Keratinocyte (primary cell): Measurements from ENCODE around the gene LPXN.

Experiments
- EZH2 ChIP-seq: IDR thresholded peaks from one replicate; pipeline ENCODE4 v1.6.1; 2012; ENCODE audit warnings: inconsistent platforms, mild to moderate bottlenecking, low read length, moderate library complexity
- TF ChIP-seq, protein P1 (sequence below), 3 experiments: IDR thresholded peaks in 1 of 3; conservative IDR thresholded peaks in 1 of 3; optimal IDR thresholded peaks in 1 of 3; 2 replicates in 2 of 3; 3 replicates in 1 of 3; pipeline versions ENCODE3 to v1.5.1; 2011; ENCODE audit warnings: low read length in 3 of 3, mild to moderate bottlenecking in 3 of 3, moderate library complexity in 2 of 3, control low read depth in 1 of 3, inconsistent platforms in 1 of 3; ENCODE audit not compliant: insufficient read depth in 2 of 3; ENCODE audit errors: extremely low read depth in 1 of 3

- TF ChIP-seq, protein P1, sequence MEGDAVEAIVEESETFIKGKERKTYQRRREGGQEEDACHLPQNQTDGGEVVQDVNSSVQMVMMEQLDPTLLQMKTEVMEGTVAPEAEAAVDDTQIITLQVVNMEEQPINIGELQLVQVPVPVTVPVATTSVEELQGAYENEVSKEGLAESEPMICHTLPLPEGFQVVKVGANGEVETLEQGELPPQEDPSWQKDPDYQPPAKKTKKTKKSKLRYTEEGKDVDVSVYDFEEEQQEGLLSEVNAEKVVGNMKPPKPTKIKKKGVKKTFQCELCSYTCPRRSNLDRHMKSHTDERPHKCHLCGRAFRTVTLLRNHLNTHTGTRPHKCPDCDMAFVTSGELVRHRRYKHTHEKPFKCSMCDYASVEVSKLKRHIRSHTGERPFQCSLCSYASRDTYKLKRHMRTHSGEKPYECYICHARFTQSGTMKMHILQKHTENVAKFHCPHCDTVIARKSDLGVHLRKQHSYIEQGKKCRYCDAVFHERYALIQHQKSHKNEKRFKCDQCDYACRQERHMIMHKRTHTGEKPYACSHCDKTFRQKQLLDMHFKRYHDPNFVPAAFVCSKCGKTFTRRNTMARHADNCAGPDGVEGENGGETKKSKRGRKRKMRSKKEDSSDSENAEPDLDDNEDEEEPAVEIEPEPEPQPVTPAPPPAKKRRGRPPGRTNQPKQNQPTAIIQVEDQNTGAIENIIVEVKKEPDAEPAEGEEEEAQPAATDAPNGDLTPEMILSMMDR (optimal IDR thresholded peaks at IDR 0.05 in 1 of 3, IDR thresholded peaks at IDR 0.05 in 1 of 3, conservative IDR thresholded peaks at IDR 0.05 in 1 of 3; ENCODE audit: extremely low read depth in 1 of 3, insufficient read depth in 2 of 3, low read length in 3 of 3): no peak
- TF ChIP-seq EZH2: no peak
Measured at GRCh38 chr11:58549644-58550043, 26.0 kb downstream of the LPXN start.
